Stomach (tissue), 4 donors: ENCODE data around the gene KANSL1.

ENCODE experiments used
- CTCF ChIP-seq, 7 experiments: fragments of 450-650 bp in 4 of 7; fragments of 200-600 bp in 3 of 7; sonication (generic) in 3 of 7; IDR thresholded peaks; one replicate each; pipeline ENCODE4 v1.5.1; 2016 to 2019; ENCODE audit warnings: antibody characterized with exemption in 7 of 7, control low read depth in 2 of 7, mild to moderate bottlenecking in 1 of 7
- POLR2A ChIP-seq, 4 donors: fragments of 450-650 bp; IDR thresholded peaks; one replicate each; pipeline ENCODE4 v1.6.1; 2016; ENCODE audit warnings: antibody characterized with exemption in 4 of 4, control low read depth in 2 of 4, mild to moderate bottlenecking in 1 of 4, moderate library complexity in 1 of 4

GRCh38 chr17:46129302-46129701 is 63.9 kb downstream of the KANSL1 start:
- TF ChIP-seq CTCF (IDR thresholded peaks at IDR 0.05), result no peak
- TF ChIP-seq POLR2A (IDR thresholded peaks at IDR 0.05), result no peak
